Breast epithelium (tissue), 3 donors: Measurements from ENCODE around the gene CFH.

ENCODE experiments used
- POLR2A ChIP-seq: fragments of 450-650 bp; IDR thresholded peaks from one replicate; pipeline ENCODE4 v1.6.1; 2016; ENCODE audit warnings: antibody characterized with exemption, mild to moderate bottlenecking, moderate library complexity
- TF ChIP-seq, protein P1 (sequence below), 3 donors: fragments of 450-650 bp; IDR thresholded peaks; one replicate each; pipeline ENCODE4 v1.5.1; 2016 to 2017; ENCODE audit warnings: antibody characterized with exemption in 3 of 3, mild to moderate bottlenecking in 3 of 3, moderate library complexity in 3 of 3

DNA sequence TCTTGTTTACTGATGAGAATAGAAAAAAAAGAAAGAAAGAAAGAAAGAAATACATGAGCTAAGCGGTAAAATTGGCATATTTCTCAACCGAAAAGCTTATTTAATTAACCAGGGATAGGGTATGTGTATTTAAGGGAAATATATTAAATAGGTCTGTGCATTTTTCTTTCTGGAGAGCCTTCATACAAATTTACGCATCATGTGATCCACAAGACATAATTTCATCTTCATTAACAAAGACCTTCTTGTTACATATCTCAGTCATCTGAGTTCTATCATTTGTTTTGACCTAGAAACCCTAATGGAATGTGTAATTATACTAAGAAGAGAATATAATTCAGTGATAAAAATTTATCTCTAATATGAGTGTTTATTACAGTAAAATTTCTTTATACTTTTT, 37.2 kb downstream of the CFH start:
- TF ChIP-seq, protein P1, sequence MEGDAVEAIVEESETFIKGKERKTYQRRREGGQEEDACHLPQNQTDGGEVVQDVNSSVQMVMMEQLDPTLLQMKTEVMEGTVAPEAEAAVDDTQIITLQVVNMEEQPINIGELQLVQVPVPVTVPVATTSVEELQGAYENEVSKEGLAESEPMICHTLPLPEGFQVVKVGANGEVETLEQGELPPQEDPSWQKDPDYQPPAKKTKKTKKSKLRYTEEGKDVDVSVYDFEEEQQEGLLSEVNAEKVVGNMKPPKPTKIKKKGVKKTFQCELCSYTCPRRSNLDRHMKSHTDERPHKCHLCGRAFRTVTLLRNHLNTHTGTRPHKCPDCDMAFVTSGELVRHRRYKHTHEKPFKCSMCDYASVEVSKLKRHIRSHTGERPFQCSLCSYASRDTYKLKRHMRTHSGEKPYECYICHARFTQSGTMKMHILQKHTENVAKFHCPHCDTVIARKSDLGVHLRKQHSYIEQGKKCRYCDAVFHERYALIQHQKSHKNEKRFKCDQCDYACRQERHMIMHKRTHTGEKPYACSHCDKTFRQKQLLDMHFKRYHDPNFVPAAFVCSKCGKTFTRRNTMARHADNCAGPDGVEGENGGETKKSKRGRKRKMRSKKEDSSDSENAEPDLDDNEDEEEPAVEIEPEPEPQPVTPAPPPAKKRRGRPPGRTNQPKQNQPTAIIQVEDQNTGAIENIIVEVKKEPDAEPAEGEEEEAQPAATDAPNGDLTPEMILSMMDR (IDR thresholded peaks at IDR 0.05): no peak
- TF ChIP-seq POLR2A: no peak
